HG03469 (cell line): ENCODE measurements around the gene CDC73.
"Not testable (repeated sequence)": the region's sequence is repeated elsewhere in the genome, so short reads cannot be mapped to it uniquely, and the experiment has no call there.

Experiments
- ATAC-seq: cut with Tn5 transposase; IDR thresholded peaks from one replicate; pipeline ENCODE4 v1.9.1; 2021; ENCODE audit warnings: mild to moderate bottlenecking, moderate library complexity, moderate number of reproducible peaks; ENCODE audit not compliant: unreplicated experiment

Gene CDC73

GRCh38 chr1:193113258-193113991 is 8.4 kb upstream of the CDC73 start:
- ATAC-seq: no peak

- ATAC-seq: no peak
Measured at GRCh38 chr1:193113992-193114332, 7.9 kb upstream of the CDC73 start.

GRCh38 chr1:193114485-193115095 is 7.2 kb upstream of the CDC73 start:
- no peak for ATAC-seq

GRCh38 chr1:193115629-193116227 is 6.1 kb upstream of the CDC73 start:
- no peak for ATAC-seq

GRCh38 chr1:193117167-193117566 is 4.7 kb upstream of the CDC73 start:
- not testable (repeated sequence) for ATAC-seq

GRCh38 chr1:193118194-193118593 is 3.6 kb upstream of the CDC73 start:
- no peak for ATAC-seq

- no peak for ATAC-seq
Measured at GRCh38 chr1:193118803-193119730, 2.8 kb upstream of the CDC73 start.

- ATAC-seq: no peak
Measured at GRCh38 chr1:193120604-193121166, 1.1 kb upstream of the CDC73 start.

- ATAC-seq: no peak
Measured at GRCh38 chr1:193123751-193124150, 1.9 kb downstream of the CDC73 start.

GRCh38 chr1:193125369-193125768 is 3.5 kb downstream of the CDC73 start:
- no peak for ATAC-seq

GRCh38 chr1:193131266-193131860 is 9.5 kb downstream of the CDC73 start:
- ATAC-seq: no peak

- ATAC-seq: no peak
Measured at GRCh38 chr1:193140254-193140653, 18.4 kb downstream of the CDC73 start.

GRCh38 chr1:193141804-193142203 is 20.0 kb downstream of the CDC73 start:
- ATAC-seq: no peak

- no peak for ATAC-seq
Measured at GRCh38 chr1:193142409-193142808, 20.6 kb downstream of the CDC73 start.

- no peak for ATAC-seq
Measured at GRCh38 chr1:193143285-193143684, 21.5 kb downstream of the CDC73 start.

- no peak for ATAC-seq
Measured at GRCh38 chr1:193144361-193144938, 22.6 kb downstream of the CDC73 start.

GRCh38 chr1:193144999-193145398 is 23.2 kb downstream of the CDC73 start:
- ATAC-seq: no peak

- no peak for ATAC-seq
Measured at GRCh38 chr1:193156117-193156821, 34.4 kb downstream of the CDC73 start.

- no peak for ATAC-seq
Measured at GRCh38 chr1:193156822-193157142, 35.0 kb downstream of the CDC73 start.

- ATAC-seq: no peak
Measured at GRCh38 chr1:193157360-193157759, 35.5 kb downstream of the CDC73 start.
